ENCODE data around the gene PHAF1.

- TF ChIP-seq CTCF (IDR thresholded peaks at IDR 0.05): no peak
- TF ChIP-seq POLR2A (IDR thresholded peaks at IDR 0.05): no peak
- TF ChIP-seq POLR2AphosphoS5 (IDR thresholded peaks at IDR 0.05): no peak
Observed at GRCh38 chr16:67173323-67173722, 63.6 kb downstream of the PHAF1 start.
